ENCODE results near the gene TDRD9.

- no peak for TF ChIP-seq CTCF (IDR thresholded peaks at IDR 0.05)
- no peak for TF ChIP-seq POLR2AphosphoS5 (IDR thresholded peaks at IDR 0.05)
- TF ChIP-seq POLR2A (IDR thresholded peaks at IDR 0.05), result no peak
Measured at GRCh38 chr14:103884854-103885253, 43.4 kb upstream of the TDRD9 start.

Data from stomach (tissue), 4 donors.